ENCODE measurements around the gene PKD1L1.

PKD1L1 gene

GRCh38 chr7:47836080-47836479 is 112.2 kb downstream of the PKD1L1 start (continued):
- no peak for TF ChIP-seq ZNF426 (tag by site-specific recombination; IDR thresholded peaks at IDR 0.05)

GRCh38 chr7:47833211-47833610 is 115.1 kb downstream of the PKD1L1 start:
- no peaks in the 10 kb centered on the region for H3K4me1 ChIP-seq (ENCODE audit: control insufficient read depth, insufficient read depth, low read length)
- H3K36me3 ChIP-seq (ENCODE audit: control insufficient read depth in 2 of 2, insufficient read depth in 1 of 2, low read length in 2 of 2): no peaks in the 10 kb centered on the region
- POLR2A ChIA-PET: no interaction called here
- TF ChIP-seq GLIS2 (tag by site-specific recombination; IDR thresholded peaks at IDR 0.05) (no peak), WT1 (tag by site-specific recombination; IDR thresholded peaks at IDR 0.05) (no peak), ZNF623 (tag by site-specific recombination; IDR thresholded peaks at IDR 0.05) (no peak), ZNF292 (tag by site-specific recombination; IDR thresholded peaks at IDR 0.05; ENCODE audit: borderline replicate concordance, low read depth) (no peak), ZNF132 (tag by site-specific recombination; IDR thresholded peaks at IDR 0.05; ENCODE audit: borderline replicate concordance) (no peak), BCL6B (tag by site-specific recombination; IDR thresholded peaks at IDR 0.05) (no peak), GLIS1 (tag by site-specific recombination; IDR thresholded peaks at IDR 0.05) (no peak)
- CTCF ChIA-PET: interaction anchor here (1.8 kb wide), 1 partner anchor 567 kb away, joined by 6 read pairs; no protein-coding TSS in a partner anchor
- H3K27ac ChIP-seq (ENCODE audit: extremely low read depth, low read depth, low read length): no peak overlapping the region
- H3K9me3 ChIP-seq (ENCODE audit: control insufficient read depth, insufficient read depth, low read depth, low read length): no peaks in the 10 kb centered on the region
- H3K4me3 ChIP-seq (ENCODE audit: low read depth, low read length): no peak overlapping the region

GRCh38 chr7:47832105-47832715 is 116.1 kb downstream of the PKD1L1 start:
- Histone ChIP-seq H3K36me3 (ENCODE audit: control insufficient read depth in 2 of 2, insufficient read depth in 1 of 2, low read length in 2 of 2) (no peaks in the 10 kb centered on the region), H3K4me3 (ENCODE audit: low read depth, low read length) (no peak overlapping the region), H3K9me3 (ENCODE audit: control insufficient read depth, insufficient read depth, low read depth, low read length) (no peaks in the 10 kb centered on the region), H3K4me1 (ENCODE audit: control insufficient read depth, insufficient read depth, low read length) (no peaks in the 10 kb centered on the region), H3K27ac (ENCODE audit: extremely low read depth, low read depth, low read length) (no peak overlapping the region)
- TF ChIP-seq ZBTB6 (tag by site-specific recombination; IDR thresholded peaks at IDR 0.05) (no peak), ZNF362 (tag by site-specific recombination; IDR thresholded peaks at IDR 0.05) (no peak), ZNF394 (tag by site-specific recombination; IDR thresholded peaks at IDR 0.05; ENCODE audit: borderline replicate concordance) (no peak), ZNF518A (tag by site-specific recombination; conservative IDR thresholded peaks at IDR 0.05; ENCODE audit: low read depth) (no peak), ZNF645 (tag by site-specific recombination; IDR thresholded peaks at IDR 0.05) (no peak), ZBTB20 (tag by site-specific recombination; IDR thresholded peaks at IDR 0.05) (no peak), KLF10 (tag by site-specific recombination; IDR thresholded peaks at IDR 0.05) (no peak), SP7 (tag by site-specific recombination; IDR thresholded peaks at IDR 0.05) (no peak), ZNF311 (tag by site-specific recombination; IDR thresholded peaks at IDR 0.05; ENCODE audit: borderline replicate concordance) (no peak)
- POLR2A ChIA-PET: no interaction called here
- CTCF ChIA-PET: interaction anchor here (1.8 kb wide), 1 partner anchor 566 kb away, joined by 6 read pairs; no protein-coding TSS in a partner anchor

Data from HEK293 (cell line).